Endothelial cell of umbilical vein (primary cell): ENCODE data around the gene KLHL25. TPM values are rescaled to one million over a fixed set of nuclear protein-coding genes. Genes with fewer than 3 reads are reported as not detected.

Experiments used
- BruUV-seq: library from RNA; stranded (reverse); fragments of 400-500 nt; replicated peaks from 2 replicates; lab custom pipeline; 2021; lab: Mats Ljungman, UMichigan
- CTCF ChIA-PET: fragments of 300-600, 350-600 bp; sonication (Branson Sonifier 250); formaldehyde crosslinking; loops from one replicate; lab custom pipeline; 2021; ENCODE audit warnings: antibody characterized with exemption, inconsistent platforms; lab: Charles Lee
- POLR2A ChIA-PET: fragments of 300-600, 350-600 bp; sonication (Branson Sonifier 250); formaldehyde crosslinking; loops from one replicate; lab custom pipeline; 2021; ENCODE audit warnings: antibody characterized with exemption, inconsistent platforms; lab: Charles Lee
- DNase-seq: peaks from one replicate; pipeline ENCODE4 v3.0.0-alpha.2; 2011; ENCODE audit warnings: low read depth, low spot score
- FAIRE-seq: peaks from 2 replicates; lab custom pipeline; 2011; peaks lifted over from hg19 to GRCh38; lab: Jason Lieb, UNC
- H2AFZ ChIP-seq: 2 replicates; pipeline ENCODE4 v1.6.0; 2012; ENCODE audit warnings: low read depth, low read length, control low read depth, inconsistent platforms
- H3K27ac ChIP-seq: 2 replicates; pipeline ENCODE4 v1.5.1; 2011; ENCODE audit warnings: low read depth, mild to moderate bottlenecking, control low read depth, low read length, moderate library complexity; ENCODE audit not compliant: insufficient read depth
- H3K27me3 ChIP-seq, 2 experiments: 2 replicates each; pipeline versions ENCODE4 v1.6.0 to v1.6.1; 2011; ENCODE audit warnings: low read length in 2 of 2, mixed read lengths in 1 of 2; ENCODE audit not compliant: control insufficient read depth in 2 of 2, insufficient read depth in 2 of 2
- H3K36me3 ChIP-seq, 2 experiments: 2 replicates in 1 of 2; 3 replicates in 1 of 2; pipeline ENCODE4 v1.5.1; 2011; ENCODE audit warnings: low read length in 2 of 2, mild to moderate bottlenecking in 1 of 2, moderate library complexity in 1 of 2; ENCODE audit not compliant: control insufficient read depth in 2 of 2, insufficient read depth in 2 of 2; ENCODE audit errors: extremely low read depth in 1 of 2
- H3K4me1 ChIP-seq: 3 replicates; pipeline ENCODE4 v1.5.1; 2011; ENCODE audit warnings: mild to moderate bottlenecking, low read length; ENCODE audit not compliant: control insufficient read depth, insufficient read depth; ENCODE audit errors: extremely low read depth
- H3K4me2 ChIP-seq: 2 replicates; pipeline ENCODE4 v1.6.1; 2011; ENCODE audit warnings: low read length, control low read depth, mixed read lengths; ENCODE audit not compliant: insufficient read depth
- H3K4me3 ChIP-seq, 3 experiments: fragments of 200-600 bp in 1 of 3; sonication (generic), shearing (Covaris generic) in 1 of 3; replicated peaks in 1 of 3; 2 replicates each; pipeline ENCODE4 v1.5.1; 2011 to 2016; ENCODE audit warnings: control low read depth in 3 of 3, low read length in 3 of 3, mild to moderate bottlenecking in 2 of 3, inconsistent platforms in 1 of 3, low read depth in 1 of 3, moderate library complexity in 1 of 3; ENCODE audit not compliant: insufficient read depth in 1 of 3
- H3K79me2 ChIP-seq: 2 replicates; pipeline ENCODE4 v1.6.0; 2012; ENCODE audit warnings: low read length, inconsistent platforms; ENCODE audit not compliant: control insufficient read depth, insufficient read depth
- H3K9ac ChIP-seq: replicated peaks from 2 replicates; pipeline ENCODE3; 2011; ENCODE audit warnings: low read length, control low read depth; ENCODE audit not compliant: insufficient read depth; ENCODE audit errors: extremely low read depth
- H3K9me1 ChIP-seq: replicated peaks from 3 replicates; pipeline ENCODE4 v1.6.0; 2011; ENCODE audit warnings: mild to moderate bottlenecking, low read length; ENCODE audit not compliant: control insufficient read depth, insufficient read depth; ENCODE audit errors: extremely low read depth
- H3K9me3 ChIP-seq: replicated peaks from 2 replicates; pipeline ENCODE4 v1.5.1; 2012; ENCODE audit warnings: low read length, inconsistent platforms; ENCODE audit not compliant: control insufficient read depth, insufficient read depth
- H4K20me1 ChIP-seq: replicated peaks from 2 replicates; pipeline ENCODE3; 2011; ENCODE audit warnings: mild to moderate bottlenecking, low read length; ENCODE audit not compliant: control insufficient read depth, insufficient read depth; ENCODE audit errors: extremely low read depth
- EZH2 ChIP-seq: IDR thresholded peaks from 2 replicates; pipeline ENCODE4 v1.6.1; 2012; ENCODE audit warnings: borderline replicate concordance, low read depth, mild to moderate bottlenecking, moderate library complexity, low read length, inconsistent platforms; ENCODE audit not compliant: severe bottlenecking
- FOS ChIP-seq: IDR thresholded peaks from 2 replicates; pipeline ENCODE4 v1.6.1; 2011; ENCODE audit warnings: mild to moderate bottlenecking, low read length, moderate library complexity, borderline replicate concordance; ENCODE audit not compliant: insufficient read depth
- GATA2 ChIP-seq: IDR thresholded peaks from 2 replicates; pipeline ENCODE4 v1.7.0; 2011; ENCODE audit warnings: low read depth, mild to moderate bottlenecking, moderate library complexity, mixed read lengths, low read length; ENCODE audit not compliant: insufficient read length, insufficient read depth
- JUN ChIP-seq: IDR thresholded peaks from 2 replicates; pipeline ENCODE4 v1.6.1; 2011; ENCODE audit warnings: borderline replicate concordance, low read depth; ENCODE audit not compliant: insufficient read length, insufficient read depth
- MYC ChIP-seq: IDR thresholded peaks from one replicate; pipeline ENCODE4 v1.6.1; 2011; ENCODE audit warnings: mild to moderate bottlenecking, low read depth, low read length
- POLR2A ChIP-seq: IDR thresholded peaks from 2 replicates; pipeline ENCODE4 v1.6.1; 2012; ENCODE audit warnings: low read depth, mild to moderate bottlenecking, control low read depth, low read length
- POLR2AphosphoS5 ChIP-seq: IDR thresholded peaks from 2 replicates; pipeline ENCODE4 v1.6.1; 2012; ENCODE audit warnings: low read depth, mild to moderate bottlenecking, control low read depth, low read length, moderate library complexity; ENCODE audit not compliant: insufficient read depth
- dilution Hi-C: fragments of 300-500 bp; cut with MboI; formaldehyde crosslinking; loops from one replicate; pipeline ENCODE4 v1.15.0; 2019; ENCODE audit warnings: low sequenced_read_pairs; ENCODE audit not compliant: extremely low pct_ligation_motif_present
- intact Hi-C: fragments of 100-400 bp; cut with micrococcal nuclease; formaldehyde crosslinking; loops from one replicate; pipeline ENCODE4 v1.10.0; 2022
- polyA plus RNA-seq, 4 experiments: library from polyadenylated mRNA; depleted of rRNA in 3 of 4; stranded (reverse) in 3 of 4; unstranded in 1 of 4; fragments of >200 nt; gene quantifications; 2 replicates each; pipeline versions ENCODE4 v1.2.1 to v1.2.3, GENCODE V29; 2011 to 2012; ENCODE audit warnings: missing spikeins in 1 of 4
- total RNA-seq: library from RNA; stranded (reverse); gene quantifications from 2 replicates; pipeline ENCODE4 v1.2.3, GENCODE V29; 2021
- TF ChIP-seq, protein P1 (sequence below), 2 donors: IDR thresholded peaks; 1 replicate in 1 of 2; 2 replicates in 1 of 2; pipeline ENCODE4 v1.5.1; 2011; ENCODE audit warnings: low read length in 2 of 2, mild to moderate bottlenecking in 2 of 2, moderate library complexity in 2 of 2, control low read depth in 1 of 2, inconsistent platforms in 1 of 2, low read depth in 1 of 2; ENCODE audit not compliant: insufficient read depth in 1 of 2; ENCODE audit errors: extremely low read depth in 1 of 2
- TF ChIP-seq, protein P2 (sequence below): IDR thresholded peaks from 2 replicates; pipeline ENCODE4 v1.6.1; 2011; ENCODE audit not compliant: insufficient read depth, insufficient read length

KLHL25 gene
- total and polyA plus RNA-seq, 2 donors (not counting 3 experiments of a cell fraction or from before 2014, with no cell fraction given) = 5.4 to 6.4 TPM

DNA sequence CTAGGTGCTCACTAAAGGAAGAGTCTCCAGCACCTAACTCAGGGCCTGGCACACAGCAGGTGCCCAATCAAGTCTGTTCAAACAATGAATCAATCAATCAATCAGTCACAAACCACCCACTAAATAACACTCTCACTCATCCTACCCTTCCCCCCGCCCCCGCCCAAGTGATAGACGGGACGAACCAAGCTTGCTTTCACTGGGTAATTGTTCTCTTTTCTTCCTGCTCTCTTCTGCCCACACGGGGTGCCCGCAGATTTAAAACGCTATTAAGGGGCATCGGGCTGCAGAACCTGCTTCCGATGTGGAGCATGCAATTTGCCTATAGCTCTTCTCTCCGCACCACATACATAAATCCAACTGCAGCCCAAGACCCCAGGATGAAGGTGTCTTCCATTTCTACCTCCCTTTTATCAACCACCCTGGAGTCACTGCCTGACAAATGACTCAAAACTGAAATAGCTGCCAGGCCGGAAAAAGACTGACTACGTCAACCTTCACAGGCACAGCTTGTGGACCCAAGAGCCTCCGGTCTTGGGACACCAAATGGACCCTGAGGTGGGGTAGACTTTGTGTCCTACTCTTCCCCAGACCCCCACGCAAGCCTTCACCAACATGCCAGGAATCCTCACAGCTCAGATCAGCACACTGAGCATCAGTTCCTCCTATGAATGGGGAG, 1.7 kb downstream of the KLHL25 start:
- peaks cover 2% of the 10 kb centered on the region in 2 experiments for H3K27me3 ChIP-seq
- no peak overlapping the region for H3K27ac ChIP-seq
- no peaks in the 10 kb centered on the region for H3K9me3 ChIP-seq
- FAIRE-seq = no peak
- H3K79me2 ChIP-seq = peaks cover 2% of the 10 kb centered on the region
- TF ChIP-seq EZH2 (no peak), GATA2 (no peak), MYC (no peak), FOS (no peak), JUN (no peak), POLR2A (no peak), POLR2AphosphoS5 (no peak)
- TF ChIP-seq, protein P1, sequence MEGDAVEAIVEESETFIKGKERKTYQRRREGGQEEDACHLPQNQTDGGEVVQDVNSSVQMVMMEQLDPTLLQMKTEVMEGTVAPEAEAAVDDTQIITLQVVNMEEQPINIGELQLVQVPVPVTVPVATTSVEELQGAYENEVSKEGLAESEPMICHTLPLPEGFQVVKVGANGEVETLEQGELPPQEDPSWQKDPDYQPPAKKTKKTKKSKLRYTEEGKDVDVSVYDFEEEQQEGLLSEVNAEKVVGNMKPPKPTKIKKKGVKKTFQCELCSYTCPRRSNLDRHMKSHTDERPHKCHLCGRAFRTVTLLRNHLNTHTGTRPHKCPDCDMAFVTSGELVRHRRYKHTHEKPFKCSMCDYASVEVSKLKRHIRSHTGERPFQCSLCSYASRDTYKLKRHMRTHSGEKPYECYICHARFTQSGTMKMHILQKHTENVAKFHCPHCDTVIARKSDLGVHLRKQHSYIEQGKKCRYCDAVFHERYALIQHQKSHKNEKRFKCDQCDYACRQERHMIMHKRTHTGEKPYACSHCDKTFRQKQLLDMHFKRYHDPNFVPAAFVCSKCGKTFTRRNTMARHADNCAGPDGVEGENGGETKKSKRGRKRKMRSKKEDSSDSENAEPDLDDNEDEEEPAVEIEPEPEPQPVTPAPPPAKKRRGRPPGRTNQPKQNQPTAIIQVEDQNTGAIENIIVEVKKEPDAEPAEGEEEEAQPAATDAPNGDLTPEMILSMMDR (IDR thresholded peaks at IDR 0.05; ENCODE audit: extremely low read depth in 1 of 2, insufficient read depth in 1 of 2, low read depth in 1 of 2, low read length in 2 of 2) = no peak
- TF ChIP-seq, protein P2, sequence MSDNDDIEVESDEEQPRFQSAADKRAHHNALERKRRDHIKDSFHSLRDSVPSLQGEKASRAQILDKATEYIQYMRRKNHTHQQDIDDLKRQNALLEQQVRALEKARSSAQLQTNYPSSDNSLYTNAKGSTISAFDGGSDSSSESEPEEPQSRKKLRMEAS = no peak
- ChIA-PET POLR2A (no interaction called here), CTCF (no interaction called here)
- dilution Hi-C loops = no loop called here
- DNase-seq = no peak
- H3K9me1 ChIP-seq = no peaks in the 10 kb centered on the region
- no peaks in the 10 kb centered on the region for H4K20me1 ChIP-seq
- no peak overlapping the region for H3K9ac ChIP-seq
- intact Hi-C loops = loop anchor here (5.0 kb wide), 1 partner anchor 61 kb away; no protein-coding TSS in a partner anchor
- BruUV-seq = no TSS peak
- H3K4me3 ChIP-seq = peak overlapping the region in 1 of 3 experiments; percentile 73
- H3K36me3 ChIP-seq = no peaks in the 10 kb centered on the region
- no peak overlapping the region for H2AFZ ChIP-seq
- H3K4me1 ChIP-seq = peaks cover 16% of the 10 kb centered on the region
- peak overlapping the region; percentile 75 for H3K4me2 ChIP-seq
